Fibroblast of the aortic adventitia (primary cell): ENCODE data around the gene CIB4. TPM values are rescaled to one million over a fixed set of nuclear protein-coding genes. Genes with fewer than 3 reads are reported as not detected.

Experiments used
- DNase-seq: peaks from one replicate; pipeline ENCODE4 v3.0.0-alpha.2; 2010; ENCODE audit warnings: low read depth
- H3K4me3 ChIP-seq: 2 replicates; pipeline ENCODE4 v1.5.1; 2011; ENCODE audit warnings: low read depth, mild to moderate bottlenecking, control low read depth, low read length, moderate library complexity
- total RNA-seq: library from RNA; depleted of rRNA; stranded (reverse); fragments of >200 nt; gene quantifications from 2 replicates; pipeline ENCODE4 v1.2.3, GENCODE V29; 2012; ENCODE audit warnings: low replicate concordance
- TF ChIP-seq, protein P1 (sequence below): IDR thresholded peaks from 2 replicates; pipeline ENCODE4 v1.5.1; 2011; ENCODE audit warnings: mild to moderate bottlenecking, low read length, control low read depth, inconsistent platforms; ENCODE audit not compliant: insufficient read depth

The CIB4 gene
- total RNA-seq, 1 donor, result not detected

GRCh38 chr2:26632624-26633185 lies 8.5 kb downstream of the CIB4 start:
- H3K4me3 ChIP-seq, result no peak overlapping the region
- TF ChIP-seq, protein P1, sequence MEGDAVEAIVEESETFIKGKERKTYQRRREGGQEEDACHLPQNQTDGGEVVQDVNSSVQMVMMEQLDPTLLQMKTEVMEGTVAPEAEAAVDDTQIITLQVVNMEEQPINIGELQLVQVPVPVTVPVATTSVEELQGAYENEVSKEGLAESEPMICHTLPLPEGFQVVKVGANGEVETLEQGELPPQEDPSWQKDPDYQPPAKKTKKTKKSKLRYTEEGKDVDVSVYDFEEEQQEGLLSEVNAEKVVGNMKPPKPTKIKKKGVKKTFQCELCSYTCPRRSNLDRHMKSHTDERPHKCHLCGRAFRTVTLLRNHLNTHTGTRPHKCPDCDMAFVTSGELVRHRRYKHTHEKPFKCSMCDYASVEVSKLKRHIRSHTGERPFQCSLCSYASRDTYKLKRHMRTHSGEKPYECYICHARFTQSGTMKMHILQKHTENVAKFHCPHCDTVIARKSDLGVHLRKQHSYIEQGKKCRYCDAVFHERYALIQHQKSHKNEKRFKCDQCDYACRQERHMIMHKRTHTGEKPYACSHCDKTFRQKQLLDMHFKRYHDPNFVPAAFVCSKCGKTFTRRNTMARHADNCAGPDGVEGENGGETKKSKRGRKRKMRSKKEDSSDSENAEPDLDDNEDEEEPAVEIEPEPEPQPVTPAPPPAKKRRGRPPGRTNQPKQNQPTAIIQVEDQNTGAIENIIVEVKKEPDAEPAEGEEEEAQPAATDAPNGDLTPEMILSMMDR, result no peak

GRCh38 chr2:26631401-26632170 lies 9.6 kb downstream of the CIB4 start:
- no peak overlapping the region for H3K4me3 ChIP-seq
- DNase-seq, result no peak
- TF ChIP-seq, protein P1, result no peak

More at GRCh38 chr2:26632624-26633185, 8.5 kb downstream of the CIB4 start:
- no peak for DNase-seq

DNA sequence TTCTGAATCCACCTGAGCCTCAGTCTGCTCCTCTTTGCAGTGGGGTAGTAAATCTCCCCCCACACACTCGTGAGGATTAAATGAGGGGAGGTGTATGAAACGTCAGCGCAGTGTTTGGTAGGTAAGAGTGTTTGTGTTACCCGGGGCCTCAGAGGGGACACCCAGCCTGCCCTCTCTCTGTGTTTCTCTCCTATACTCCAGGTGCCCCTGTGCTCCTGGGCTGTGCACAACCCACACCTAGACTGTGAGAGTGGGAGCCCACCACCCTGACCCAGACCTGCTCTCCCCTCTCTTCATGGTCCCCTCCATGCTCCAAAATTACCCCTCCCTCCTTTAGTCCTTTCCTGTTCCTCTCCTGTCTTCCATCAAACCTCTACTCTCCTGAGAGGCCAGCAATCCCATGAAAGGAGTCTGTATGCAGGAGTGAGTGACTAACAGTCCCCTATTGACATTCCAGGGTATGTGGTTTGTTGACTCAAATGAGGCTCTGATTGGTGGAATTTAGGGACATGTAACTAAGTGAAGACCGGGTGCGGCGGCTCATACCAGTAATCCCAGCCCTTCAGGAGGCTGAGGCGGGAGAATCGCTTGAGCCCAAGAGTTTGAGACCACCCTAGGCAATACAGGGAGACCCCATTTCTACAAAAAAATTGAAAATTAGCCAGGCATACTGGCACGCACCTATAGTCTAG lies 10.4 kb downstream of the CIB4 start:
- DNase-seq, result peak; percentile 5
- no peak overlapping the region for H3K4me3 ChIP-seq
- TF ChIP-seq, protein P1, result no peak

GRCh38 chr2:26630235-26630634 lies 10.9 kb downstream of the CIB4 start:
- TF ChIP-seq, protein P1, result no peak
- DNase-seq, result no peak
- no peak overlapping the region for H3K4me3 ChIP-seq

DNA sequence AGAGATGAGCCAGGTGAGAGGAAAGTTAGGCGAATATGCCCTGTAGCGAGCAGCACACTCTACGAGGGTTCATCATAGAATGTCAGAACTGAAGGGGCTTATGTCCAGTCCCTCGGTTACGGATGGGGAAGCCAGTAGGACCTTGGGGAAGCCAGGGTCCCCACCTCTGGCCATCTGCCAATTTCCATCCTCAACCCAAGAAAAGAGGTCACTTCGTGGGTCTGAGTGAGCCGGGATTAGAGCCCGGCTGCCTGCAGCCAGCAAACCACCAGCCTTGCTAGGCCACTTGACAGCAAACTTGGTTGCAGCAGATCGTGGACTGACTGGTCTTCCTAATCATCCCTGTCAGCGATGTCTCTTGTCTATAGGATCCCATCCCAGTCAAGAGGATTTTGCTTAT lies 11.4 kb downstream of the CIB4 start:
- no peak overlapping the region for H3K4me3 ChIP-seq
- TF ChIP-seq, protein P1, result no peak
- no peak for DNase-seq

- TF ChIP-seq, protein P1, result no peak
Measured at GRCh38 chr2:26629346-26629630, 11.9 kb downstream of the CIB4 start.

More at GRCh38 chr2:26629346-26629630, 11.9 kb downstream of the CIB4 start:
- H3K4me3 ChIP-seq, result no peak overlapping the region
- no peak for DNase-seq
